Neural progenitor cell (in vitro differentiated cells): ENCODE results near the gene MYO15A. TPM values are rescaled to one million over a fixed set of nuclear protein-coding genes. Genes with fewer than 3 reads are reported as not detected.

Experiments
- DNase-seq: peaks from one replicate; pipeline ENCODE4 v3.0.0-alpha.2; 2016; ENCODE audit warnings: low spot score
- H2AFZ ChIP-seq: fragments of 200-600 bp; sonication (generic); replicated peaks from 2 replicates; pipeline ENCODE4 v1.6.1; 2016; ENCODE audit warnings: antibody characterized with exemption
- H3F3A ChIP-seq: fragments of 200-600 bp; sonication (generic); 2 replicates; pipeline ENCODE4 v1.6.1; 2016; ENCODE audit warnings: antibody characterized with exemption, low read depth
- H3K27ac ChIP-seq: fragments of 200-600 bp; sonication (generic); 2 replicates; pipeline ENCODE4 v1.5.1; 2016; ENCODE audit warnings: mild to moderate bottlenecking
- H3K27me3 ChIP-seq: fragments of 200-600 bp; sonication (generic); 2 replicates; pipeline ENCODE4 v1.6.1; 2016; ENCODE audit warnings: mild to moderate bottlenecking, moderate library complexity
- H3K36me3 ChIP-seq: fragments of 200-600 bp; sonication (generic); 2 replicates; pipeline ENCODE4 v1.5.1; 2016
- H3K4me1 ChIP-seq: fragments of 200-600 bp; sonication (generic); 2 replicates; pipeline ENCODE4 v1.6.1; 2016; ENCODE audit warnings: mixed run types
- H3K4me2 ChIP-seq: fragments of 200-600 bp; sonication (generic); 2 replicates; pipeline ENCODE4 v1.6.1; 2016
- H3K4me3 ChIP-seq: fragments of 200-600 bp; sonication (generic); 2 replicates; pipeline ENCODE4 v1.5.1; 2016
- H3K79me2 ChIP-seq: fragments of 200-600 bp; sonication (generic); 2 replicates; pipeline ENCODE4 v1.6.1; 2016; ENCODE audit warnings: low read depth
- H3K9ac ChIP-seq: fragments of 200-600 bp; sonication (generic); 2 replicates; pipeline ENCODE4 v1.6.1; 2016
- H3K9me3 ChIP-seq: fragments of 200-600 bp; sonication (generic); 2 replicates; pipeline ENCODE4 v1.5.1; 2016; ENCODE audit warnings: low read depth
- H4K20me1 ChIP-seq: fragments of 200-600 bp; sonication (generic); 2 replicates; pipeline ENCODE4 v1.6.1; 2016; ENCODE audit warnings: low read depth
- H3K27ac Mint-ChIP-seq: 3 replicates; pipeline ENCODE4 v1.8.0; 2021; ENCODE audit warnings: mixed read lengths
- H3K27me3 Mint-ChIP-seq: 2 replicates; pipeline ENCODE4 v1.8.0; 2022; ENCODE audit warnings: low read depth, mild to moderate bottlenecking, inconsistent platforms, moderate library complexity, mixed read lengths; ENCODE audit not compliant: insufficient read depth
- H3K36me3 Mint-ChIP-seq: 3 replicates; pipeline ENCODE4 v1.8.0; 2021; ENCODE audit warnings: mixed read lengths
- H3K4me1 Mint-ChIP-seq: 3 replicates; pipeline ENCODE4 v1.8.0; 2021; ENCODE audit warnings: mixed read lengths
- H3K4me3 Mint-ChIP-seq: 3 replicates; pipeline ENCODE4 v1.8.0; 2021; ENCODE audit warnings: mild to moderate bottlenecking, moderate library complexity, mixed read lengths
- H3K9me3 Mint-ChIP-seq: 3 replicates; pipeline ENCODE4 v1.8.0; 2020; ENCODE audit warnings: mixed read lengths
- CTCF ChIP-seq: fragments of 200-600 bp; sonication (generic); IDR thresholded peaks from 2 replicates; pipeline ENCODE4 v1.5.1; 2017; ENCODE audit warnings: antibody characterized with exemption, mild to moderate bottlenecking
- EZH2 ChIP-seq: fragments of 200-600 bp; sonication (generic); IDR thresholded peaks from 2 replicates; pipeline ENCODE4 v1.6.1; 2017; ENCODE audit warnings: antibody characterized with exemption, mild to moderate bottlenecking, moderate library complexity
- EZH2phosphoT487 ChIP-seq: fragments of 200-600 bp; sonication (generic); IDR thresholded peaks from 2 replicates; pipeline ENCODE4 v1.6.1; 2017; ENCODE audit warnings: antibody characterized with exemption
- total RNA-seq: library from RNA; depleted of rRNA; stranded (reverse); fragments of >200 nt; gene quantifications from 2 replicates; pipeline ENCODE4 v1.2.3, GENCODE V29; 2015; ENCODE audit warnings: low replicate concordance

Gene MYO15A
- total RNA-seq, 1 donor from 2014 or later: 1.2 TPM

GRCh38 chr17:18117982-18118975, 9.7 kb downstream of the MYO15A start:
- H3K27ac Mint-ChIP-seq: no peak overlapping the region
- H3K9ac ChIP-seq: no peak overlapping the region
- peaks cover 12% of the 10 kb centered on the region for H3K9me3 Mint-ChIP-seq
- TF ChIP-seq EZH2: no peak
- TF ChIP-seq EZH2phosphoT487: no peak
- no peak for TF ChIP-seq CTCF
- H3K4me2 ChIP-seq: no peak overlapping the region
- no peak overlapping the region for H2AFZ ChIP-seq
- H3K4me3 Mint-ChIP-seq: no peak overlapping the region
- no peaks in the 10 kb centered on the region for H3K36me3 Mint-ChIP-seq
- H3F3A ChIP-seq: no peaks in the 10 kb centered on the region
- H3K27ac ChIP-seq: no peak overlapping the region
- DNase-seq: no peak
- no peaks in the 10 kb centered on the region for H3K79me2 ChIP-seq
- no peaks in the 10 kb centered on the region for H3K4me1 ChIP-seq
- H3K4me3 ChIP-seq: no peak overlapping the region
- H3K9me3 ChIP-seq: no peaks in the 10 kb centered on the region
- H3K36me3 ChIP-seq: no peaks in the 10 kb centered on the region
- H3K27me3 ChIP-seq: no peaks in the 10 kb centered on the region
- H3K27me3 Mint-ChIP-seq: peaks cover 7% of the 10 kb centered on the region
- H4K20me1 ChIP-seq: no peaks in the 10 kb centered on the region
- peaks cover 27% of the 10 kb centered on the region for H3K4me1 Mint-ChIP-seq

- no peaks in the 10 kb centered on the region for H3K36me3 ChIP-seq
- TF ChIP-seq EZH2phosphoT487: no peak
- no peak for TF ChIP-seq EZH2
Measured at GRCh38 chr17:18119166-18119745, 10.7 kb downstream of the MYO15A start.

GRCh38 chr17:18119938-18120337, 11.4 kb downstream of the MYO15A start:
- no peak overlapping the region for H3K9ac ChIP-seq
- Mint-ChIP-seq H3K4me3 (no peak overlapping the region), H3K36me3 (no peaks in the 10 kb centered on the region), H3K27ac (no peak overlapping the region), H3K9me3 (peaks cover 12% of the 10 kb centered on the region), H3K27me3 (peaks cover 5% of the 10 kb centered on the region), H3K4me1 (peaks cover 21% of the 10 kb centered on the region)
- DNase-seq: no peak
- no peak overlapping the region for H3K4me2 ChIP-seq
- H3K27ac ChIP-seq: no peak overlapping the region
- H3F3A ChIP-seq: no peaks in the 10 kb centered on the region
- no peaks in the 10 kb centered on the region for H3K27me3 ChIP-seq
- H3K4me1 ChIP-seq: no peaks in the 10 kb centered on the region
- no peak overlapping the region for H2AFZ ChIP-seq
- no peaks in the 10 kb centered on the region for H3K36me3 ChIP-seq
- H4K20me1 ChIP-seq: no peaks in the 10 kb centered on the region
- no peaks in the 10 kb centered on the region for H3K9me3 ChIP-seq
- no peak for TF ChIP-seq EZH2phosphoT487
- TF ChIP-seq CTCF: no peak
- no peak for TF ChIP-seq EZH2
- H3K79me2 ChIP-seq: no peaks in the 10 kb centered on the region
- no peak overlapping the region for H3K4me3 ChIP-seq

More at GRCh38 chr17:18119166-18119745, 10.7 kb downstream of the MYO15A start:
- H4K20me1 ChIP-seq: no peaks in the 10 kb centered on the region
- H3K36me3 Mint-ChIP-seq: no peaks in the 10 kb centered on the region
- no peaks in the 10 kb centered on the region for H3K9me3 ChIP-seq
- H3F3A ChIP-seq: no peaks in the 10 kb centered on the region
- no peaks in the 10 kb centered on the region for H3K27me3 ChIP-seq
- DNase-seq: no peak
- no peak overlapping the region for H2AFZ ChIP-seq
- no peaks in the 10 kb centered on the region for H3K79me2 ChIP-seq
- no peak overlapping the region for H3K4me2 ChIP-seq
- no peaks in the 10 kb centered on the region for H3K4me1 ChIP-seq
- H3K4me3 Mint-ChIP-seq: no peak overlapping the region
- peaks cover 7% of the 10 kb centered on the region for H3K27me3 Mint-ChIP-seq
- H3K9ac ChIP-seq: no peak overlapping the region
- no peak overlapping the region for H3K4me3 ChIP-seq
- no peak overlapping the region for H3K27ac Mint-ChIP-seq
- no peak overlapping the region for H3K27ac ChIP-seq
- peaks cover 12% of the 10 kb centered on the region for H3K9me3 Mint-ChIP-seq
- H3K4me1 Mint-ChIP-seq: peaks cover 24% of the 10 kb centered on the region
